SK-N-DZ (cell line): Measurements from ENCODE around the gene R3HDM1.
"Not testable (repeated sequence)": the region's sequence is repeated elsewhere in the genome, so short reads cannot be mapped to it uniquely, and the experiment has no call there.

ENCODE experiments used
- DNase-seq: peaks from one replicate; pipeline ENCODE4 v3.0.0-alpha.2; 2015; ENCODE audit warnings: low spot score

R3HDM1 gene

GRCh38 chr2:135641156-135642068 is 110.1 kb downstream of the R3HDM1 start:
- DNase-seq, result no peak

GRCh38 chr2:135647836-135648579 is 116.7 kb downstream of the R3HDM1 start:
- DNase-seq, result no peak

GRCh38 chr2:135650721-135651120 is 119.4 kb downstream of the R3HDM1 start:
- DNase-seq, result no peak

GRCh38 chr2:135651717-135652116 is 120.4 kb downstream of the R3HDM1 start:
- DNase-seq, result no peak

- not testable (repeated sequence) for DNase-seq
These were observed 123.0 kb downstream of the R3HDM1 start for GRCh38 chr2:135654239-135654638.

- DNase-seq, result no peak
These were observed 126.7 kb downstream of the R3HDM1 start for GRCh38 chr2:135657806-135658582.

GRCh38 chr2:135662088-135662487 is 130.8 kb downstream of the R3HDM1 start:
- DNase-seq, result no peak

GRCh38 chr2:135663148-135663700 is 131.9 kb downstream of the R3HDM1 start:
- no peak for DNase-seq

GRCh38 chr2:135664623-135665068 is 133.4 kb downstream of the R3HDM1 start:
- no peak for DNase-seq

- DNase-seq, result no peak
These were observed 135.8 kb downstream of the R3HDM1 start for GRCh38 chr2:135667045-135667444.

GRCh38 chr2:135674453-135674852 is 143.2 kb downstream of the R3HDM1 start:
- DNase-seq, result no peak

GRCh38 chr2:135676031-135676430 is 144.7 kb downstream of the R3HDM1 start:
- DNase-seq, result no peak

GRCh38 chr2:135679125-135679524 is 147.8 kb downstream of the R3HDM1 start:
- no peak for DNase-seq

GRCh38 chr2:135685361-135685760 is 154.1 kb downstream of the R3HDM1 start:
- DNase-seq, result no peak

- DNase-seq, result no peak
These were observed 157.7 kb downstream of the R3HDM1 start for GRCh38 chr2:135688978-135689377.

- DNase-seq, result no peak
These were observed 158.4 kb downstream of the R3HDM1 start for GRCh38 chr2:135689679-135690078.

GRCh38 chr2:135694711-135695110 is 163.4 kb downstream of the R3HDM1 start:
- DNase-seq, result no peak

- DNase-seq, result no peak
These were observed 167.6 kb downstream of the R3HDM1 start for GRCh38 chr2:135698838-135699237.

- DNase-seq, result no peak
These were observed 170.2 kb downstream of the R3HDM1 start for GRCh38 chr2:135701442-135701841.

- no peak for DNase-seq
These were observed 172.0 kb downstream of the R3HDM1 start for GRCh38 chr2:135703300-135703699.

GRCh38 chr2:135704075-135704474 is 172.8 kb downstream of the R3HDM1 start:
- not testable (repeated sequence) for DNase-seq
